Memory B cell (primary cell): ENCODE results near the gene VPS26C.

Source experiments
- ATAC-seq: fragments of 150-1000 bp; cut with Tn5 transposase; 2 replicates; pipeline ENCODE4 v1.10.0; 2021; ENCODE audit warnings: low read depth, mild to moderate bottlenecking, moderate library complexity
- DNase-seq, 2 donors: peaks; one replicate each; pipeline ENCODE4 v3.0.0; 2022; ENCODE audit warnings: low spot score in 2 of 2
- H3K27ac Mint-ChIP-seq: one replicate; pipeline ENCODE4 v1.8.0; 2022; ENCODE audit warnings: mild to moderate bottlenecking, moderate library complexity, mixed read lengths
- H3K27me3 Mint-ChIP-seq: one replicate; pipeline ENCODE4 v1.8.0; 2022; ENCODE audit warnings: mixed read lengths
- H3K36me3 Mint-ChIP-seq: one replicate; pipeline ENCODE4 v1.8.0; 2022; ENCODE audit warnings: mild to moderate bottlenecking, mixed read lengths
- H3K4me1 Mint-ChIP-seq: one replicate; pipeline ENCODE4 v1.8.0; 2022; ENCODE audit warnings: mixed read lengths
- H3K4me3 Mint-ChIP-seq: one replicate; pipeline ENCODE4 v1.8.0; 2022; ENCODE audit warnings: mild to moderate bottlenecking, moderate library complexity, mixed read lengths
- H3K9me3 Mint-ChIP-seq: one replicate; pipeline ENCODE4 v1.8.0; 2022; ENCODE audit warnings: mixed read lengths

VPS26C gene

DNA sequence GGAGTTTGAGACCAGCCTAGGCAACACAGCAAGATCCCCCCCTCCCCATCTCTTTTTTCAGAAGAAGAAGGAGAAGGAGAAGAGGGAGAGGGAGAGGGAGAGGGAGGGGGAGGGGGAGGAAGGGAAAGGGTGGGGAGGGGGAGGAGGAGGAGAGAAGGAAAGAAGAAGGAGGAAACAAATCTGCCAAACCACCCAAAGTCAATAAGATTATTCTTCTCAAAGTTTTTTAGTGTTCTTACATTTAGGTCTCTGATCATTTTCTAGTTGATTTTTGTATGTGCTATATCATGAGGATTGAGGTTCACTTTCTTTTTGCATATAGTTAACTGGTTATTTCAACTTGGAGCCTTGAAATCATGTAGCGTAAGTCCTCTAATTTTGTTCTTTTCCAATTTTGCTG is 56.3 kb downstream of the VPS26C start:
- ATAC-seq, result no peak
- Mint-ChIP-seq H3K4me1 (peaks cover 22% of the 10 kb centered on the region), H3K36me3 (no peaks in the 10 kb centered on the region)

DNA sequence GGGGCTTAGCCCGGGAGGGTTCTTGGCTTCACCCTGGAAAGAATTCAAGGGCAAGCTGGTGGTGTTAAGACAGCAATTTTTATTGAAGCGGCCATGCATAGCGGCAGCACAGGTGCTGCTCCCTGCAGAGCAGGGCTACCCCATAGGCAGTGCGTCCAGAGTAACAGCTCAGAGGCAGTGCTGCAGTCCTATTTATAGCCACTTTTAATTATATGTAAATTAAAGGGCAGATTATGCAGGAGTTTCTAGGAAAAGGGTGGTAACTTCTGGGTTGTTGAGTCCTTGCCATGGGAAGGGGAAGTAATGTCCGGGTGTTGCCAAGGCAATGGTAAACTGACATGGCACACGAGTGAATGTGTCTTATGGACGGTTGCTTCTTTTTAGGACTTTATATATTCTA is 57.0 kb downstream of the VPS26C start:
- no peak overlapping the region for H3K4me3 Mint-ChIP-seq
- ATAC-seq, result no peak
- H3K27me3 Mint-ChIP-seq, result no peaks in the 10 kb centered on the region
- peaks cover 22% of the 10 kb centered on the region for H3K4me1 Mint-ChIP-seq
- H3K9me3 Mint-ChIP-seq, result no peaks in the 10 kb centered on the region
- no peak for DNase-seq
- peak overlapping the region; percentile 91 for H3K27ac Mint-ChIP-seq
- no peaks in the 10 kb centered on the region for H3K36me3 Mint-ChIP-seq

More for the DNA sequence above, 56.3 kb downstream of the VPS26C start:
- H3K4me3 Mint-ChIP-seq, result no peak overlapping the region
- DNase-seq, result no peak
- no peaks in the 10 kb centered on the region for H3K9me3 Mint-ChIP-seq
- no peaks in the 10 kb centered on the region for H3K27me3 Mint-ChIP-seq
- no peak overlapping the region for H3K27ac Mint-ChIP-seq

DNA sequence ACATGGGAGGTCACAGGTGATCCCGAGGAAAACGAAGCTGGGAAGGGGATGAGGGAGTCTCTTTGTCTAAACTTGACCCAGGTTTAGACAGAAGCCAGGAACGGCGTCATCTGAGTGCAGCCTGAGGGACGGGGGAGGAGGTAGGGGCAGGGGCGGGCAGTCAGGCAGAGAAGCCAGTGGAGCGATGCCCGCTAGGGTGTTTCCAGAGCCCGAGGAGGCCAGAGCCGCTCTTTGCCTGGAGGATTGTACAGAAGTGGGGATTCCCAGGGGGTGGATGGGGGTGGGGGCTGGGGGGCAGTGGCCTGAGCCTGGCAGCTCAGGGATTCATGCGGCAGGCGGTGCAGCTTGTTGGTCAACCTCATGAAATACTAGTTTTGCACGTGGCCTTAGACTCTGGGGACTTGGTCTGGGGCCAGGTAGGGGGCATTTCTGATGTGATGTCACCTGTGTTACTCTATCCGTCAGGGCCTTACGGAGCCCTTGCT is 58.4 kb downstream of the VPS26C start:
- no peaks in the 10 kb centered on the region for H3K36me3 Mint-ChIP-seq
- peaks cover 22% of the 10 kb centered on the region for H3K4me1 Mint-ChIP-seq
- H3K27me3 Mint-ChIP-seq, result no peaks in the 10 kb centered on the region
- H3K4me3 Mint-ChIP-seq, result peak overlapping the region; percentile 85
- DNase-seq (peak; percentile 47 to 61), ATAC-seq (peak; percentile 80)
- H3K27ac Mint-ChIP-seq, result peak overlapping the region; percentile 91
- H3K9me3 Mint-ChIP-seq, result no peaks in the 10 kb centered on the region

DNA sequence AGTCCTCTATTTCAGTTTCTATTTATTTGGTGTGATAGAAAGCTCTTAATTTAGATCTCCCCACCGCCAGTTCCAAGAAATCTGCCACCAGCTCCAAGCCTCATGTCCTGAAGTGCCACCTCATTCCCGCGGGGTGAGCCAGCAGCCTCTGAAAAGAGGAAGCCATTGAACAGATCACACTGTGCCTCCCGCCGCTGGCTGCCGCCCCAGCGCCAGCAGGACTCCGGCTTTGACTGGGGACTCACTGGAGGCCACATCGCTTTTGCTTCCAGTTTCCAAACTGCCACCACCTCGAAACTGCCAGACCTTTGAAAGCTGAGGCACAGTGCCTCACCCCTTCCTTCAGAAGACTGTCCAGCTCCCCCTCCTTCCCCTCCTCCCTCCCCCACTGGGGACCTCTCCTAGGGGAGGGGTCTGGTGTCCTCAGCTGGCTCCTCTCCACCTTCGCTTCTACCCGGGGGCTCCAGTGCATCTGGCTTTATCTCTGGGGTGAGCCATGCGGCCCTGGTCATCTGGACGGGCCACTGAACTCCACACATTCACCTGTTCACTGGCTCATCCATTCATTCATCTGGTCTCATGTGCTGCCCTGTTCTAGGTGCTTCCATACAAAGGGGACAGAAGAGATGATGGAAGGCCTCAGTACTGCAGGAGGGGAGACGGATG is 58.9 kb downstream of the VPS26C start:
- ATAC-seq (peak; percentile 79), DNase-seq (peak; percentile 65 to 69)
- peak overlapping the region; percentile 91 for H3K27ac Mint-ChIP-seq
- peak overlapping the region; percentile 85 for H3K4me3 Mint-ChIP-seq
- H3K4me1 Mint-ChIP-seq, result peaks cover 22% of the 10 kb centered on the region
- no peaks in the 10 kb centered on the region for H3K36me3 Mint-ChIP-seq
- no peaks in the 10 kb centered on the region for H3K27me3 Mint-ChIP-seq
- H3K9me3 Mint-ChIP-seq, result no peaks in the 10 kb centered on the region

DNA sequence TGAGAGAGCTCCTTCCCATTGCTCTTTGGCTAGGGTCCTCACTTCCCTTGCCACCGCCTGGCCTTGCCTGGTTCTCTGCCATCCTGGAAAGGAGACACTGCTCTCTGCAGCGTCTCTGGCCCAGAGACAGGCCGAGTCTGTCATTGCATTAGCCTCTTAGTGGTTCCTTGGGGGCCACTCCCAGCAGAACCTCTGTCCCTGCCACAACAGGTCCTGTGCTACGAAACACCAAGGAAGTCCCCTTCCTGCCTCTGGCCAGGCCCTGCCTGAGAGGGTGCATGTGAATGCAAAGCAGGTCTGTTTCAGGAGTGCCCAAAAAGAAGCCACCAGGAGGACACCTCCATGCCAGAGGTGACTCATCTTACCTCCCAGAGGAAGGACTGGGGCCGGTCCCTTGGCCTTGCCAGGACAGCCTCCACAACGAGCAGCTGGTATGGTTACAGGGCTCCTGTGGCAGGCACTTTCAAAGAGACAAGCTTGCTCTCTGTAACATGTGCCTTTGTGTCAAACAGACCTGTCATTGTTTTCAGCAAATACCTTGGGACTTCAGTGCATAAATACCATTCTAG is 59.6 kb downstream of the VPS26C start:
- DNase-seq, result no peak
- H3K27me3 Mint-ChIP-seq, result no peaks in the 10 kb centered on the region
- H3K4me1 Mint-ChIP-seq, result peaks cover 22% of the 10 kb centered on the region
- H3K36me3 Mint-ChIP-seq, result peaks cover 5% of the 10 kb centered on the region
- peak; percentile 2 for ATAC-seq
- H3K27ac Mint-ChIP-seq, result peak overlapping the region; percentile 91
- H3K4me3 Mint-ChIP-seq, result peak overlapping the region; percentile 85
- H3K9me3 Mint-ChIP-seq, result no peaks in the 10 kb centered on the region

DNA sequence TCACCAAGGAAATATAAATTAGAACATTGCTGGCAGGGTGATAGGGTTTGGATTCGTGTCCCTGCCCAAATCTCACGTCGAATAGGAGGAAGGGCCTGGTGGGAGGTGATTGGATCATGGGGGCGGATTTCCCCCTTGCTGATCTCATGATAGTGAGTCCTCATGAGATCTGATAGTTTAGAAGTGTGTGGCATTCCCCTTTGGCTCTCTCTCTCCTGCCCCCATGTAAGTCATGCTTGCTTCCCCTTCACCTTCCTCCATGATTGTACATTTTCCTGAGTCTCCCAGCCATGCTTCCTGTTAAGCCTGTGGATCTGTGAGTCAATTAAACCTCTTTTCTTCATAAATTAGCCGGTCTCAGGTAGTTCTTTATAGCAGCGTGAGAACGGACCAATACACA is 60.6 kb downstream of the VPS26C start:
- peaks cover 11% of the 10 kb centered on the region for H3K36me3 Mint-ChIP-seq
- H3K4me1 Mint-ChIP-seq, result peaks cover 22% of the 10 kb centered on the region
- DNase-seq, result no peak
- H3K27ac Mint-ChIP-seq, result no peak overlapping the region
- H3K4me3 Mint-ChIP-seq, result no peak overlapping the region
- no peaks in the 10 kb centered on the region for H3K9me3 Mint-ChIP-seq
- no peaks in the 10 kb centered on the region for H3K27me3 Mint-ChIP-seq
- ATAC-seq, result no peak

DNA sequence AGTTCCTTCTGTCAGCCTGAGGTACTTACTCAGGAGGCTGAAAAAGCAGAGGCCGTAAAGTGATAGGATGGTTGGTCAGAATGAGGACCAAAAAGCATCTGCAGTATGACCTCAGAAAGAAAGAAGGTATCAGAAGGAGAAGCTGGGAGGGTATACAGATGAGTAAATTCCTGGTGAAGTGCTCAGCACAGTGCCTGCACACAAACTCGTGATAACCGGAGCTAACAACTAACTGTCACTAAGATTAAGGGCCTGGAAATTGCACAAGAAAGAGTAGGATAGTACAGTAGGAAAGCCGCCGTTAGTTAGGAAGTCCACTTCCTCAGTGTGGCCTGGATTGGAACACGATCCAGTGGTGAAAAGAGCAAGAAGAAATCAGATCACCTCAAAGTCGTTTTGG is 62.6 kb downstream of the VPS26C start:
- DNase-seq, result no peak
- H3K9me3 Mint-ChIP-seq, result no peaks in the 10 kb centered on the region
- ATAC-seq, result no peak
- H3K4me3 Mint-ChIP-seq, result no peak overlapping the region
- no peaks in the 10 kb centered on the region for H3K27me3 Mint-ChIP-seq
- H3K36me3 Mint-ChIP-seq, result peaks cover 16% of the 10 kb centered on the region
- peak overlapping the region; percentile 15 for H3K27ac Mint-ChIP-seq
- H3K4me1 Mint-ChIP-seq, result peaks cover 17% of the 10 kb centered on the region

DNA sequence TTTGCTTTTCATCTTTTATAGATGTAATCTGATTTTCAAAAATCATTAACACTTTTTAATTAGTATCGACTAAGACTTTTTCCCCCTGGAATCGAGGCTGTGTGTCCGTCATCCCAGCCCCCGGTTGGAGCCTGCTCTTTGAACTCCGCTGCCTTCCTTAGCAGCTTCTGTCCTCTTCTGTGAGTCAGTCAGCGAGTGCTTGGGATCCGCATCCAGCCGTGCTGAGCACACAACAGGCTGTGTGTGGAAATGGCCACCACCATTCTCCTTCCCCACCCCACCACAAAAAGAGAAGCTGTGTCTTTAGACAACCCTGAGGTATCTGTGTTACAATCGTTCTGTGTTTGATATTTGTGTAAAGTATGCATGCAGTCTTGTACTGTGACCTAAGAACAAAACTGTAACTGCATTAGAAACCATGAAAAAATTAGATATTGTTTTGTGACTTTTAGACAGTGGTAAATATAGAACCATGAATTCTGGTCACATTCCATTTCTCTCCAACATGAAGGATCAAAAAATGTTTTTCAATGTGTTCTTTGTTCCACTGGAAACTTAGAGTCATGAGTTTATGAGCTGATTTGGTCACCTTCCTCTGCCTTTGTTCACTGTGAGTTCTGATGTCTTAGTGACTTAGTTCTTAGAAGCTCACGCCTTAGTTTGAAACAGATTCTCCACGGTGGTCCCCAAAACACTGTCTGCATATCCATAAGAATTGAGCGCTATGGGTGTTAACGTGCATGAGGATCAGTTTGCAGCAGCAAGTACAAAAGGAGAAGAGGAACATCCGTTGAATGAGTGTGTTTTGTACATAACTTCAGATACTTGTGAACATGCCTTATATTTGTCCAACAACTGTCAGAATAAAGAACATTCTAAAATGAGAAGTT is 64.7 kb downstream of the VPS26C start:
- peaks cover 2% of the 10 kb centered on the region for H3K4me1 Mint-ChIP-seq
- peaks cover 22% of the 10 kb centered on the region for H3K36me3 Mint-ChIP-seq
- no peaks in the 10 kb centered on the region for H3K9me3 Mint-ChIP-seq
- no peak for ATAC-seq
- no peak overlapping the region for H3K27ac Mint-ChIP-seq
- DNase-seq, result no peak
- no peak overlapping the region for H3K4me3 Mint-ChIP-seq
- H3K27me3 Mint-ChIP-seq, result no peaks in the 10 kb centered on the region

DNA sequence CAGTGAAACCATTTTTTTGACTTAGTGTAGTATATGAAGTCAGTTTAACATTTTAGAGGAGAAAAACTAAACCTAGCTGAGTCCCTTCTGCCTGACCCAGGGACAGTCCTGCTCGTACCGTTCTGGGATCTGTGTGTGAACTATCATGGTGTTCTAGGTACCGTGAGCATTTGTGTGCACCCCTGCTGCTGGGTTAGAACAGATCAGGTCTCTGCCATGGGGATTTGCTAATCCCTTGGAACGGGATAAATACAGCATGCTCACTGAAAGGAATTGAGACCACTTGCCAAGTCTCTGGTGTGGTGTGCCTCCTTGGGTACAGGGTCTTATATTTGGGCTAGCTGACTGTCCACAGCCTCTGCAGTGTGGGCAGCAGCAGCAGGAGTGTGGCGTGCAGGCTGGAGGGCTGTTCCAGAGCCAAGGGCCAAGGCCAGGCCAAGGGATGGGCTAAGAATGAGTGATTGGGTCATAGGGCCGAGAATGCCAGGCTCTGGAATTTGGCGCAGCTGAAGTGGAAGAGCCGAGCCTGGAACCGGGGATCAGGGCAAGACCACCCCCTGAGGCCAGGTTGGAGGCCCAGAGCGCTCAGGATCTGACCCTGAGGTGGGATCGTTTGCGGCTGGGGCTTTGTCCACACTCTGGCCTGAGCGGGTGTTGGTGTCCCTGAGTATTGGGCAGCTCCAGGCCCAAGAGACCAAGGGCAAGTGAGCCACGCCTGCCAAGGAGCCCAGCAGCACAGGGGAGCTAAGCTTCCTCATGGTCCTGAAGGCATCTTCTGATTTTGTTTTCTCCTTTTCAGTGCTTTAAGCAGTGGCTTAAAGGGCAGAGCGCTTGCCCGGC is 66.3 kb downstream of the VPS26C start:
- ATAC-seq (no peak), DNase-seq (no peak)
- Mint-ChIP-seq H3K4me3 (no peak overlapping the region), H3K9me3 (no peaks in the 10 kb centered on the region), H3K4me1 (no peaks in the 10 kb centered on the region), H3K36me3 (peaks cover 25% of the 10 kb centered on the region), H3K27me3 (no peaks in the 10 kb centered on the region), H3K27ac (peak overlapping the region; percentile 24)

DNA sequence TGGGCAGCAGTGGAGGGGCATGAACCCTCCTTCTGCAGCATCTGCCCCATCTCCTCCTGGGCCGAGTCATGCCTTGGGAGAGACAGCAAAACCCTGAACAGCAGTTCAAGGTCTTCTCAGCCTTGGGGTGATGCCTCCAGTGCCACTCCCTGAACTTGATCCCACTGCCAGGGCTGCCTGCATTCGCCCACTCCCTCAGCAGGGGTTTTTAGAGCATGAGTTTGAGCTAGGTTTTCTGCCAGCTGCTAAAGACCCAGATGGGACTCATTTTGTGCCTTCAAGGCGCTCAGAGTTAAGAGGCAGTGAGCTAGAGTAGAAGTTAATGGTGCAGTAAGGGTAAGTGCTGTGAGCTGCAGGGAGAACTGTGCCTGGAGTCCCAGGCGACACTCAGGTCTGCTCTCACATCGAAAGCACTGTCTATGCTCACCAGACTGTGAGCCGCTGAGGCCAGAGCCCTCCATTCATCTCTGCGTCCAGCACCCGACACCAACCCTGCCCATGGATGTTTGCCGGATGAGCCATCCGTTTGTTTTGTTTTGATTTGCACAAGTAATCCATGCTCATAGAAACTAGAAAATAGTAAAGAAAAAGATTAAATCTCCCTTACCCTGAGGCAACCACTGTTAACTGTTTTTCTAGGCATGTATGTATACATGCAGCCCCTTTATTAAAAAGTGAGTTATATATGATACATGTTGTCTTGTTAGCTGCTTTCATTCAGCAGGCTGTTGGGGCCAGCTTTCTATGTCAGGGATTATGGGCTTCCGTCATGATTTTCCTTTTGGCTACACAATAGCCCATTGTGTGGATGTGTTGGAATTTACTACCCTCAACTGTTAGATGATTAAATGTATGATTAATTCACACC is 67.8 kb downstream of the VPS26C start:
- Mint-ChIP-seq H3K9me3 (no peaks in the 10 kb centered on the region), H3K4me3 (no peak overlapping the region), H3K27ac (no peak overlapping the region), H3K36me3 (peaks cover 34% of the 10 kb centered on the region), H3K27me3 (no peaks in the 10 kb centered on the region), H3K4me1 (no peaks in the 10 kb centered on the region)
- no peak for DNase-seq
- ATAC-seq, result no peak

DNA sequence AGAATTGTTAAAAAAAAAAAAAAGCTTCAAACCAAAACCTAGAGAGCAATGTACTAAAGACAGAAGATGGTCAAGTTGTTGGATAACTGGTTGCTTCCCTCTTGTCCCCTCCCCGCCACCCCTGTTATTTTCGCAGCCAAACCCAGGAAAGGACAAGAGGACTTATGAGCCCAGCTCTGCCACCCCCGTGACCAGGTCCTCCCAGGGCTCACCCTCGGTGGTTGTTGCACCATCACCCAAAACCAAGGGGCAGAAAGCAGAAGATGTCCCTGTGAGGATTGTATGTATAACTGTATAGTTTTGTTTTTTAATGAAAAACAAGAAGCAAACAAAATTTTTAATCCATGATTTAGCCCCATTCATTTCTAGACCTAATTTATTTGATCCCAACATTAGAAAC is 69.4 kb downstream of the VPS26C start:
- H3K27me3 Mint-ChIP-seq, result no peaks in the 10 kb centered on the region

DNA sequence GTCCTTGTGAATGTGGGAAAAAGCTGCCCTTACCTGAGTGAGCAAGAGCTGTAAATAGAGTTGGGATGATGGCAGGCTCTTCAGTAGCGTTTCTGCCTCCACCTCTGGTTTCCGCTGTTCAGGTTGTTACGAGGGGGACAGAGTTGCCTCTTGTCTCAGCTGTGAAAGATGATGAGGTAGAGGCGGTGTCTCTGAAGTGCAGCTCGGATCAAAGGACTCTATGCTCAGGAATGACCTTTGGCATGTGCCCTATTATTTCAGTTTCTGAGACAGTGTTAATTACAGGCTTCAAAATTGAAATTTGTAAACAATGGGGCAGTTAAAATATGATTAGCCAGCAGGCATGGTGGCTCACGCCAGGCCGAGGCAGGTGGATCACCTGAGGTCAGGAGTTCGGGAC is 70.3 kb downstream of the VPS26C start:
- no peaks in the 10 kb centered on the region for H3K9me3 Mint-ChIP-seq
- DNase-seq (no peak), ATAC-seq (no peak)
- no peak overlapping the region for H3K4me3 Mint-ChIP-seq
- no peaks in the 10 kb centered on the region for H3K27me3 Mint-ChIP-seq
- H3K4me1 Mint-ChIP-seq, result no peaks in the 10 kb centered on the region
- H3K36me3 Mint-ChIP-seq, result peaks cover 38% of the 10 kb centered on the region
- no peak overlapping the region for H3K27ac Mint-ChIP-seq

More for the DNA sequence above, 69.4 kb downstream of the VPS26C start:
- H3K9me3 Mint-ChIP-seq, result no peaks in the 10 kb centered on the region
- H3K4me3 Mint-ChIP-seq, result no peak overlapping the region
- no peak for DNase-seq
- ATAC-seq, result no peak
- peaks cover 40% of the 10 kb centered on the region for H3K36me3 Mint-ChIP-seq
- H3K4me1 Mint-ChIP-seq, result no peaks in the 10 kb centered on the region
- H3K27ac Mint-ChIP-seq, result no peak overlapping the region

DNA sequence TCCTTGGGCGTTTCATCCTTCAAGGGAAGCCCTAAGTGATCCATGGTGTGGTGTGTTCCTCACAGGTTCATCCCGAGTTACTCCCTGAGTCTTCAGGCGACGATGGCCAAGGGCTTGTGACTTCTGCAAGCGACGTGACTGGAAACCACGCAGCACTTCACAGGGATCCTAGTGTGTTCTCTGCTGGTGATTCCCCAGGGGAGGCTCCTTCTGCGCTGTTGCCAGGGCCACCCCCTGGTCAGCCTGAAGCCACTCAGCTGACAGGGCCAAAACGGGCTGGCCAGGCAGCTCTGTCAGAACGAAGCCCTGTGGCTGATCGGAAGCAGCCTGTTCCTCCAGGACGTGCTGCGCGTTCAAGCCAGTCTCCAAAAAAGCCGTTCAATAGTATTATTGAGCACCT is 71.5 kb downstream of the VPS26C start:
- no peaks in the 10 kb centered on the region for H3K27me3 Mint-ChIP-seq
- no peak for DNase-seq
- no peak overlapping the region for H3K4me3 Mint-ChIP-seq
- H3K4me1 Mint-ChIP-seq, result no peaks in the 10 kb centered on the region
- H3K9me3 Mint-ChIP-seq, result no peaks in the 10 kb centered on the region
- ATAC-seq, result no peak
- H3K36me3 Mint-ChIP-seq, result peaks cover 36% of the 10 kb centered on the region
- H3K27ac Mint-ChIP-seq, result no peak overlapping the region
